HT-29 (cell line): Measurements from ENCODE around the gene SEBOX. TPM values are rescaled to one million over a fixed set of nuclear protein-coding genes. Genes with fewer than 3 reads are reported as not detected.

ENCODE experiments used
- DNase-seq: peaks from one replicate; pipeline ENCODE4 v3.0.0-alpha.2; 2015; ENCODE audit warnings: low spot score
- total RNA-seq: library from RNA; depleted of rRNA; stranded (reverse); fragments of >200 nt; shearing (Covaris generic); gene quantifications from 2 replicates; pipeline ENCODE4 v1.2.3, GENCODE V29; 2014

SEBOX gene
- total RNA-seq, 1 experiment from 2014 or later, result not detected

DNA sequence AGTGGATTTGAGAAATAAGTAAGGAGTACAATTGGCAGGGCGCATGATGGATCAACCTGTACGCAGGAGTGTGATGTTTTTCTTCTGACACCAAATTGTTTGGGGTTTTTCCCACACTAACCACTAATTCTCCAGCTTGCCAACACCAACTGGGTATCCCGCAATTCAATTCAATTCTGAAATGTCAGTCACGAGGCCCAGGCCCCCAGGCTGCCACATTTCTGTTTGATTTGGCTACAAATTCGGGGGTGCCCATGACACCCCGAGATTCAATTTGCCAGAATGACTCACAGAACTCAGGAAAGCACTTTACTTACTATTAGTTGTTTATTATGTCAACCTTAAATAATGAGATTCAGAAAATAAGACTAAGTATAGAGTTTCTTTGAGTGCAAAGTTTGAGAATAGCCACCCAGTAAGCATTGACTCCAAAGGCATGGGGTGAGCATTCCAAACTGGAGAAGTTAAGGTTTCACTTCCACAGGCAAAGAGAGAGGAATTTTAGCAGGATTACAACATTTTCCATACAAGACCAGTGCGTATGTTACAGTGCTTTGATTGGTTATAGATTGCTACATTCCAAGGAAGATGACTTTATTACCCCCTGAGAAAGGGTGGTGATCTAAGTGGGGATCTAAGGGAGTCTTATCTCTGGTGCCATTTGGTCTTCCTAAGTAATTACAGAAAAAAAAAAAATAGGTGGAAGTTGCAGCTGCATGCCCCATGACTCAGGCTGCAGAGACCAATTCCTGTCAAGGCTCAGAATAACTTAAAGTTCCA is 29.5 kb upstream of the SEBOX start:
- DNase-seq, result no peak

DNA sequence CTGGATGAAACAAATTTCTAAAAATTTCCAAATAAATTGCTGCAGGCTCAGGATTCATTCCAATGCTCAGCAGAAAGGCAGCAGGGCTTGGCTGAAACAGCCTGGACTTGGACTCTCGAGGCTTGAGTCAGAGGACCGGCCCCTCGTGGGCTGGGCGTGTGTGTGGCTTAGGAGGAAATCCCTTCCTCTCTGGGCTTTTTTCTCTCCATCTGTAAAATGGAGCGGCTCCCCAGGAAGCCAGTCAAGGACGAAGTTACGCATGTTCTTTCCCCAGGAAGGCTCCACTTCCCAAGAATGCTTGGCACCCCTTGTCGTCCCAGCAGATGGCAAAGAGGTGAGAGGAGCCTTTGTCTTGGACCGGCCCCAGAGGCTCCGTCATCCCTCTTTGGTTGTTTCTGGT is 27.5 kb upstream of the SEBOX start:
- no peak for DNase-seq

DNA sequence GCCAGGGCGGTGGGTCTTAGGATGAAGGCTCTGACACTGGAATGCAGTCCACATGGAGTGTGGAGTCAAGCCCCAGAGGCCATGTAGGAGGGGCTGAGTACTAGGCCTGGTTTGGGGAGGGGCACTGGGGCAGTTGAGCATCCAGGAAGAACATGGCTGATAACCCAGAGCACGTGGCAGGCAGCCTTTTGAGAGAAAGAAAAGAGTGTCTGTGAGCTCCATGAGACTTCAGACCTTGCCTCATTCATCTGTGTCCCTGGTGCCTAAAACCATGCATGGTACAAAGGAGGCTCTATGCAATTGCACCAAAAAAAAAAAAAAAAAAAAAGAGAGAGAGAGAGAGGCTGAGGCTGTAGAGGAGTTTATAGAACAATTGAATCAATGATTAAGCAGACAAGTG is 26.4 kb upstream of the SEBOX start:
- no peak for DNase-seq

DNA sequence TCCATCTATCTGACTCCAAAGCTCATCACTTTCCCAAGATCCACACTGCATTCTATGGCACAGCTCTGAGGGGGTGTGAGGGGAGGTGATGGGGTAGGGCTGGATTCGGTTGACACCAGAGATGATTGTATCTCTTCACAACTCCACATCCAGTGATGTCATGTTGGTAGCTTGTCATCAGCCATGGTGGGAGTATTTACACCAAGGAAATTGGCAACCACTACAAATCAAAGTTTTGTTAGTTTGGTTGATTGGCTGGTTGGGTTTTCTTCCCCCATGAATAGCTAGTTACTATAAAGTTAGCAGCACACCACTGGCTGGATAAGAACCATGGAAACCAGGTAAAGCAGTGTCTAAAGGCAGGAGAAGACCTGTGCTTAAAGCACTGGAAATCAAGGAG is 26.0 kb upstream of the SEBOX start:
- DNase-seq, result no peak

DNA sequence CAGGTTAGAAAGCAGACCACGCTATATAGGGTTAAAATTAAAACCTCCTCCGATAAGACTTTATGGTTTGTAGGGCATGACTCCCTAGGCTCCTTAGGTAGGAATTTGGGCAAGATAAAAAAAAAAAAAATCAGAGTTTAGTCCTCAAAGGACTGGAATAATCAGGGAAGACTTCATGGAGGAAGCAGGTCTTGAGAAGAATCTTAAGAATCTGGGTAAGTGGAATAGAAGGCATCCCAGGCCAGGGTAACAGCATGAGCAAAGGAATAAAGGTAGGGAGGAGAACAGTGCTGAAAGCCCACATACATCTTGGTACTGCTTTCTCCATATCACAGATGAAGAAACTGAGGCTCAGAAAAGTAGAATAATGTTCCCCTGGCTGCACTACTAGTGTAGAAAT is 25.6 kb upstream of the SEBOX start:
- no peak for DNase-seq

DNA sequence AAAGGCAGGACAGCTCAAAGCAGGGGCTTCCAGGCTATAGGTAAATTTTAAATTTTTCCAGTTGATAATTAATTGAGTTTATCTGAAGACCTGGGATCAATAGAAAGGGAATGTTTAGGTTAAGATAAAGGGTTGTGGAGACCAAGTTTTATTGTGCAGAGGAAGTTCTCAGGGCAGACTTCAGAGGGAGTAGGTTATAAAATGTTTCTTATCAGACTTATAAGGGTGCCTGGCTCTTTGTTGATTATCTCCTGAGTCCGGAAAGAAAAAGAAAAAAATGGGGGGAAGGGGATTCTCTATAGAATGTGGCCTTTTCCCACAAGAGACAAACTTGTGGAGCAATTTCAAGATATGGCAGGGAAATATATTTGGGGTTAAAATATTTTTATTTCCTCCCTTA is 25.1 kb upstream of the SEBOX start:
- no peak for DNase-seq

DNA sequence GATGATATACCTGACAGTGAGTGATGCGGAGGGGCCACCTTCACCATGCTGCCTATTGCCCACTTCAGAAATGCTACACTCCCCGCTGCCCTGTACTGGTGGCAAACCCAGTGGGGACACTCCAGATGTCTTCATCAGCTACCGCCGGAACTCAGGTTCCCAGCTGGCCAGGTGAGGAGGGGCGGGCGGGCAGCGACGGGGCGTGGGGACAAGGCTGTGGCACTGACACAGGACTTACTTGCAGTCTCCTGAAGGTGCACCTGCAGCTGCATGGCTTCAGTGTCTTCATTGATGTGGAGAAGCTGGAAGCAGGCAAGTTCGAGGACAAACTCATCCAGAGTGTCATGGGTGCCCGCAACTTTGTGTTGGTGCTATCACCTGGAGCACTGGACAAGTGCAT is 23.1 kb upstream of the SEBOX start:
- DNase-seq, result no peak

DNA sequence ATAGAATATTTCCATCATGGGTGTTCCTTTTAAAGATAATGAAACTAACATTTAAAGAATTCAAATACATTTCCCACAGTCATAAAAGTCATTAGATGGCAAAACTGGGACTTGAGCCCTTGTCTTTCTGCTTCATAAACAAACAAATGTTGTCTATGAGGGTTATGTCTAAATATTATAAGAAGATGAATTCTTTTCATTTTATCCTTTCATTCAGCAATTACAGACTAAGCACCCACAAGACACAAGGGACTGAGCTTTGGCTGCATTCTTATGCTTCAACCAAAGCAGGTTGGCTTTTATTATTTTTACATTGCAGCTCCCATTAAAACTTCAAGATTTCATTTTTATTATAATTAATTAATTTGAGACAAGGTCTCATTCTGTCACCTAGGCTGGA is 21.4 kb upstream of the SEBOX start:
- no peak for DNase-seq

DNA sequence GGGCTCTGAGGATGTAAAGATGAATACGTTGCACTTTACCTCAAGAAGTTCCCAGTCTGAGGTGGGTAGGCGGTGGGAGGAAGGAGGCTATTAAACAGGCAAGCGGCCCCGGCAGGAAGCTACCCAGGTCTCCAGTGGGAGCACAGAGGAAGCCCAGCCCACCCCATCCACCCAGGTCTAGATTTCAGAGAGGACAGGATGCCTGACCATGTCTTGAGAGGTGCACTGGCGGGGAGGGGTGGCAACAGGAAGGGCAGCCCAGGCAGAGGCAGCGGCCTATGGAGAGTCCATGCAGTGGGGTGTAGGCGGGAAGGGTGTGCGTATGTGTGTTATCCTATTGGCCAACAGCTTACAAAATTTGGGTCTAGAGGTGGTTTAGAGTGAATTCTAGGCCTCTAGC is 20.4 kb upstream of the SEBOX start:
- DNase-seq, result no peak

DNA sequence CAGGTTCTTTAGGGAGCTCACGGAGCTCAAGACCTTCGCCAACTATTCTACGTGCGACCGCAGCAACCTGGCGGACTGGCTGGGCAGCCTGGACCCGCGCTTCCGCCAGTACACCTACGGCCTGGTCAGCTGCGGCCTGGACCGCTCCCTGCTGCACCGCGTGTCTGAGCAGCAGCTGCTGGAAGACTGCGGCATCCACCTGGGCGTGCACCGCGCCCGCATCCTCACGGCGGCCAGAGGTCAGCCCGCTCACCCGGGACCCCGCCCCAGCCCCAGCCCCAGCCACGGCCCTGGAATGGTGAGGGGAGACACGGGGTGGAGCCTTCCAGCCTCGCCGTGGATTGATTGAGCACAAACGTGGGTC is 20.0 kb upstream of the SEBOX start:
- peak; percentile 62 for DNase-seq

DNA sequence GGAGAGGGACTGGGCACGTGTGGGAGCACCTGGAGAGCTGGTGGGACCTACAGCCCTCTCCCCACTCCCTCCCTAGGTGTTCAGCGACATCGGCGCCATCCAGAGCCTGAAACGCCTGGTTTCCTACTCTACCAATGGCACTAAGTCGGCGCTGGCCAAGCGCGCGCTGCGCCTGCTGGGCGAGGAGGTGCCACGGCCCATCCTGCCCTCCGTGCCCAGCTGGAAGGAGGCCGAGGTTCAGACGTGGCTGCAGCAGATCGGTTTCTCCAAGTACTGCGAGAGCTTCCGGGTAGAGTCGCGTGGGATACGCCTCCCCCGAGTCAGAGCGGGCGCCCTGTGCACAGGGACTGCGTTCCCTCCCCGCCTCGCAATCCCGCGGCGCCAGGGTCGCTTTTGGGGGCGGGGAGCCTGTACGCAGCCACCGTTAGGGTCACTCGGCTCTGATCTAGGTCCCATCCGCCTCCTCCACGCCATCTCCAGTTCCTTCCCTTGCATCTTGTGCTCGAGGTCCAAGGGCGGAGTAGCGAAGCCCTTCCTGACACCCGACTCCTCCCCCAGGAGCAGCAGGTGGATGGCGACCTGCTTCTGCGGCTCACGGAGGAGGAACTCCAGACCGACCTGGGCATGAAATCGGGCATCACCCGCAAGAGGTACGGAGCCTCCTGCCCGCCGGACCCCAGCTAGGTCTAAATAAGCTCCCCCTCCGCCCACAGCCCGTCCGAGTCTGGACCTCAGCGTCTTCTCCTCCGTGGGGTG is 19.5 kb upstream of the SEBOX start:
- DNase-seq, result peak; percentile 78

DNA sequence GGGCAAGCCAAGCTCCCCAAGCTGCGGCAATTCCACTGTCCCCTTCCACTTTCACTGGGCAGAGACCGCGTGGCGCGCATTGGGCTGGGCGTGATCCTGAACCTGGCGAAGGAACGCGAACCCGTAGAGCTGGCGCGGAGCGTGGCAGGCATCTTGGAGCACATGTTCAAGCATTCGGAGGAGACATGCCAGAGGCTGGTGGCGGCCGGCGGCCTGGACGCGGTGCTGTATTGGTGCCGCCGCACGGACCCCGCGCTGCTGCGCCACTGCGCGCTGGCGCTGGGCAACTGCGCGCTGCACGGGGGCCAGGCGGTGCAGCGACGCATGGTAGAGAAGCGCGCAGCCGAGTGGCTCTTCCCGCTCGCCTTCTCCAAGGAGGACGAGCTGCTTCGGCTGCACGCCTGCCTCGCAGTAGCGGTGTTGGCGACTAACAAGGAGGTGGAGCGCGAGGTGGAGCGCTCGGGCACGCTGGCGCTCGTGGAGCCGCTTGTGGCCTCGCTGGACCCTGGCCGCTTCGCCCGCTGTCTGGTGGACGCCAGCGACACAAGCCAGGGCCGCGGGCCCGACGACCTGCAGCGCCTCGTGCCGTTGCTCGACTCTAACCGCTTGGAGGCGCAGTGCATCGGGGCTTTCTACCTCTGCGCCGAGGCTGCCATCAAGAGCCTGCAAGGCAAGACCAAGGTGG is 16.3 kb upstream of the SEBOX start:
- no peak for DNase-seq

DNA sequence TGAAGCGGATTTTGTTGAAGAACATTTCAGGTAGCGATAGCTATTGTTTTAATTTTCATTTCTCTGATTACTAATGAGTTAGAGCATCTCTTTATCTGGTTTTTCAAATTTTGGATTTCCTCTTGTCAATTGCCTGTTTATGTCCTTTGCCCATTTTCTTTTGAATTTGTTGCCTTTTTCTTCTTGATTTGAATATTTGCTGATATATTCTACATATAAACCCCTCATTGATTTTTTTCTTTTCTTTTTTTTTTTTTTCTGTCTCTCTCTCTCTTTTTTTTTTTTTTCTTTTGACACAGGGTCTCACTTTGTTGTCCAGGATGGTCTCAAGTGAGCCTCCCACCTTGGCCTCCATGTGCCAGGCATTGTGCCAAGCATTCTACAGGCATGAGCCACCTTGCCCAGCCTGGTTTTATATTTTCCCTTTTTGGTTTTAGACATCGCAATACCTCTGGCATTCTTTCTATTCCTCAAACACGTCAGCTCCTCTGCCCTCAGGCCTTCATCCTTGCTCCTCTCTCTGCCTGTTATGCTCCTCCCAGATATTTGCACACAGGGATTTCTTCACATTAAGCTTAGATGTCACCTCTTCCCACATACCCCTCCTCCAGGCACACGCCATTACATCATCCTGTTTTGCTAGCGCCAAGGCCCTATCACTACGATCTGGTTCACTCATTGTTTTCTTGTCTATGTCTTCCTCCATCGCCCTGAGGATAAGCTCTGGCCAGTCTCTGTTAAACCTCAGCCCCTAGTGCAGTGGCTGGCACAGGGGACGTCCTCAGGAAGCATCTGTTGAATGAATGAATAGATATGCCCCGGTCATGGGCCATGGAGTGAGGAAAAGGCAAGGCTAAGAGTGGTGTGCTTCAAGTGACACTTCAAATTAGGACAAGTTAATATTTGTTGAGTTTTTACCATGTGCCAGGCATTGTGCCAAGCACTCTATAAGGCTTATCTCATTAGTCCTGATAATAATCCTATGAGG is 15.1 kb upstream of the SEBOX start:
- DNase-seq, result no peak

DNA sequence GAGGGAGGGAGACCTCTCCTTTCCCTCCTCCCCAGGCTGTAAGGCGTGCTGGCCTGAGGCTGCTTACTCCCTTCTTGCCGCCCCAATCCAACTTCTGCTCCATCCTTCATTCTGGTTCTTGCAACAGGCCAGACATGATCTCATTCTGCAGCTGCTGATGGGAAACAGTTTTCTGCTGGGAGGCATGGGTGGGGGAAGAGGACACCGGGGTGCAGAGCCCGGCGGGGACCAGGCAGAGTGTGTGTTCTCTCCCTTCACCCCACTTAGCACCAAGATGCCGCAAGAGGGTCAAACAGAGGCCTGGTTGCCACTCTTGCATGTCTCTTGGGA is 7.9 kb upstream of the SEBOX start:
- no peak for DNase-seq

DNA sequence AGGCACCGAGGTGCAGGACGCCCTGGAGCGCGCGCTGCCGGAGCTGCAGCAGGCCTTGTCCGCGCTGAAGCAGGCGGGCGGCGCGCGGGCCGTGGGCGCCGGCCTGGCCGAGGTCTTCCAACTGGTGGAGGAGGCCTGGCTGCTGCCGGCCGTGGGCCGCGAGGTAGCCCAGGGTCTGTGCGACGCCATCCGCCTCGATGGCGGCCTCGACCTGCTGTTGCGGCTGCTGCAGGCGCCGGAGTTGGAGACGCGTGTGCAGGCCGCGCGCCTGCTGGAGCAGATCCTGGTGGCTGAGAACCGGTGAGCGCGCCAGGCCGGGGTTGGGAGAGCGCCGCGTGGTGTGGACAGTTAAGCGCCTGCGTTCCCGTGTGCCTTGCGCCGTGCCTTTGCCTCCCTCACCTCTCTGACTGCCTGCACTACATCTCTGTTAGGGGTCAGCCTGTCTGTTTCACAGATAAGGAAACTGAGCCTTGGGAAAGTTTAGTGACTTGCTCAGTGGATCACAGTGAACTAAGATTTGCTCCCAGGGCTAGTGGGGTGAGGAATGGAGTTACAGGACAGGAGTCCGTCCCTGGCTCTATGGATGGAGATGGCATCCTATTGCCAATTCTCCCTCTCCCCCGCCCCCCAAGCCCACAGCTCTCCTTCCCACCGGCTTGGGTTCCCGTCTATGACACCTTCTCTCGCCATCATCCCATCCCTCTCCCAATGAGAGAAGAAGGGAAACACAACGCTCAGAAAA is 7.4 kb upstream of the SEBOX start:
- DNase-seq, result no peak

DNA sequence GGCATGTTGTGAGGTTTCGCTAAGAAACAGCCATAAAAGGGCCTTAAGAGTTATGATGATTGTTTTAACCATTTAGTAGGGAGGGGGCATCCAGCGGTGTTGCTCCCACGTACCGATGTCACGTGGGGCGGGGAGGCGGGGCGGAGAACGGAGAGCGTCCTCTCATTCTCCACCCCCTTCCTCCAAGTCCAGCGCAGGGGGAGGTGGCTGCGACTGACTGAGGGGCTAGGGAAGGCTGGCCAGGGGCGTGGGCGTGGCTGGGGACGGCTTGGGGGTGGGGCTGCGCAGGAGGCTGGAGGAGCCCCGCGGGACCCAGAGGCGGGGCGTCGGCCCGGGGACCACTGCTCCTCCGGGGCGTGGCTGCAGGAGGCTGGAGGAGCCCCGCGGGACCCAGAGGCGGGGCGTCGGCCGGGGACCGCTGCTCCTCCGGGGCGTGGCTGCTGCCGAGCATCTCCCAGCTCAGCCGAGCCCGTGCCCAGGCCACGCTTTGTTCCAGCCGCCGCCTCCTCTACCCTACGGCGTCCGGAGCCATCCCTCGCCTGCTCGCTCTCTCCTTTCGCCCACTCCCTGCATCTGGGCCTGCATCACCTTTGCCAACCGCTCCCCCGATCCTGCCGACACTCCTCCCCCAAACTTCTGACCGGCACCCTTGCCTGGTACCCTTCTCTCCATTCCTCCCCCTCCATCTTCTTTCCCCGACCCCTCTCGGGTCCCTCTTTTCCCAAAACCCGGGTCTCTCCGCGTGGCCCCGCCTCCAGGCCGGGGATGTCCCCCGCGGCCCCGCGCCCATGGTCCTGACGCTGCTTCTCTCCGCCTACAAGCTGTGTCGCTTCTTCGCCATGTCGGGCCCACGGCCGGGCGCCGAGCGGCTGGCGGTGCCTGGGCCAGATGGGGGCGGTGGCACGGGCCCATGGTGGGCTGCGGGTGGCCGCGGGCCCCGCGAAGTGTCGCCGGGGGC is 6.5 kb upstream of the SEBOX start, which contains the start of gene SARM1:
Gene SARM1, plus strand, starts transcription at position 450 of the 958 bp plus-strand sequence. Its CDS starts 339 bp downstream, at position 789.
- DNase-seq, result no peak

DNA sequence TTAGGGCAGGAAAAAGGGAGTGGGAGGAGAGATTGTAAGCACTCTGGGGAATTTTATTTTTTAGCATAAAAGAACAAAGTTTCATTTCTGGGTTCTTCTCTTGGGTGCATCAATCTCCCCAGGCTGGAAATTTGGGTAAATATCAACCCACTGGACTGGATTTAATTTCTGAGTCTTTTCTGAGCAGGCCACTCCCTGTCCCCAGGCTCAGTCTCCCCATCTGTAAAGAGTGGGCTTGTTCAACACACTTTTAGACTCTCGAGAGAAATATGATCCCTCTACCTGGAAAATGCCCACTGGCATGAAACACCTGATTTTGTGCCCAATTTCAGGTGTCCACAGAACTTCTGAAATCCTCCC is 5.7 kb upstream of the SEBOX start:
- DNase-seq, result no peak

DNA sequence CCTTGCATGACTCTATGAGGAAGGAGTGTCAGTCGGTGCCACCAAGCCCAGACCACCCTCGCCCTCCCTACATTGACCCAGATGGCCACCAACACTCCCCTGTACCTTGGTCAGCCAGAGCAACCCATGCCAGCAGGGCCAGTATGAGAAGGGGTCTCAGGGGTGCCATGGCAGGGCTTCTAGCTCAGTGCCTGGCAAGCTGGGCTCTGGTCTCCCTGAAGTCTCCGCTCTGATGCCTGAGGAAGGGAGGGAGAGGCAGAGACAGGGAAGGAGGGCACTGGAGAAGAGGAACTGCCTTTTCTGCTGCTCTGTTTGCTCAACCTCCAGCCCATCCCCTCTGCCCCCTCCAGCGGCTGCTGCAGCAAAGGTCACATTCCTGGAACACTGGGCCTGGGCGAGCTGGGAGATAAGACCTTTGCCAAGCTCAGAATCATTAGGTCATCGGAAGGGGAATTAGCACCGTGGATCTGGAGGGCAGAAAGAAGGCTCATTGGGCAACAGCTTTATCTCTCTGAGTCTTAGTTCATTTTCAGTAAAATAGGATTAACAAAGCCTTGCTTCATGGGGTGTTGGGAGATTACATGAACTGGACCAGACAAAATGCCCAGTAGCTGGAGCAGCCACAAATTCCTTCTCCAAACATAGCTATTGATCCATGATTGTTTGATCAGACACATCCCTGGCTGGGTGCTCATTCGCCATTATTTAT is 5.2 kb upstream of the SEBOX start, which contains the start of gene VTN:
Gene VTN, minus strand, starts transcription at position 273 of the 709 bp plus-strand sequence. Its CDS starts 104 bp downstream, at position 169.
- no peak for DNase-seq

DNA sequence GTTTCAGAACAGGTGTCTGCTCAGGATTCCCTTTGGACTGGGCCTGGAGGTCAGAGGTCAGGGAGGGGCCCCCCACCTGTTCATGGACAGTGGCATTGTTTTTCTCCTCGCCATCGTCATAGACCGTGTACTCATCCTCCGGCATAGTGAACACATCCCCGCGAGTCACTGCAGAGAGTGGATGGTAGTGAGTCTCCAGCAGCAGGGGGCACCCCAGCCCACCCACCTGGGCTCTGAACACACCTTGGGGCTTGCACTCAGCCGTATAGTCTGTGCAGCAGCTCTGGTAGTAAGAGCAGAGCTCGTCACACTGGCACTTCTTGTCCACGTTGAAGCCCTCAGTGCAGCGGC is 4.7 kb upstream of the SEBOX start:
- DNase-seq, result no peak
